Upper lobe of left lung (tissue), 6 donors: Measurements from ENCODE around the gene DNAH17. TPM values are rescaled to one million over a fixed set of nuclear protein-coding genes. Genes with fewer than 3 reads are reported as not detected.

Source experiments
- ATAC-seq, 2 donors: fragments of 200-7000 bp; cut with Tn5 transposase; one replicate each; pipeline ENCODE4 v1.9.1; 2022; ENCODE audit warnings: mild to moderate bottlenecking in 2 of 2, moderate library complexity in 2 of 2; ENCODE audit not compliant: low FRiP score in 2 of 2
- DNase-seq, 2 donors: peaks; one replicate each; pipeline ENCODE4 v3.0.0-alpha.2; 2019 to 2020
- H3K27ac ChIP-seq, 4 donors: fragments of 200-600 bp; sonication (generic); one replicate each; pipeline ENCODE4 v1.5.1; 2016 to 2019
- H3K27me3 ChIP-seq, 4 donors: fragments of 200-600 bp; sonication (generic); one replicate each; pipeline ENCODE4 v1.5.1; 2017 to 2019
- H3K36me3 ChIP-seq, 4 donors: fragments of 200-600 bp; sonication (generic); one replicate each; pipeline ENCODE4 v1.5.1; 2016 to 2019
- H3K4me1 ChIP-seq, 4 donors: fragments of 200-600 bp; sonication (generic); one replicate each; pipeline ENCODE4 v1.5.1; 2018 to 2019
- H3K4me3 ChIP-seq, 4 donors: fragments of 200-600 bp; sonication (generic); one replicate each; pipeline ENCODE4 v1.5.1; 2017 to 2019; ENCODE audit warnings: mild to moderate bottlenecking in 2 of 4, moderate library complexity in 1 of 4
- H3K9me3 ChIP-seq, 4 donors: fragments of 200-600 bp; sonication (generic); one replicate each; pipeline ENCODE4 v1.5.1; 2018 to 2019
- CTCF ChIP-seq, 6 experiments: fragments of 450-650 bp in 4 of 6; fragments of 200-600 bp in 2 of 6; sonication (generic) in 2 of 6; IDR thresholded peaks; one replicate each; pipeline ENCODE4 v1.5.1; 2016 to 2019; ENCODE audit warnings: antibody characterized with exemption in 6 of 6
- EP300 ChIP-seq, 4 donors: sonication (generic); formaldehyde crosslinking; IDR thresholded peaks; one replicate each; pipeline ENCODE4 v1.5.1; 2017; ENCODE audit warnings: antibody characterized with exemption in 4 of 4, control low read depth in 2 of 4
- POLR2A ChIP-seq, 4 donors: fragments of 450-650 bp; IDR thresholded peaks; one replicate each; pipeline ENCODE4 v1.5.1; 2016 to 2017; ENCODE audit warnings: antibody characterized with exemption in 4 of 4, mild to moderate bottlenecking in 2 of 4
- POLR2AphosphoS5 ChIP-seq, 2 donors: sonication (generic); formaldehyde crosslinking; IDR thresholded peaks; one replicate each; pipeline ENCODE4 v1.5.1; 2017; ENCODE audit warnings: antibody characterized with exemption in 2 of 2
- WGBS, 2 donors: methylation state at CpG; one replicate each; pipeline ENCODE4 v1.1.5; 2017 to 2018; 5-methylcytosine and 5-hydroxymethylcytosine counted together
- total RNA-seq, 6 donors: library from RNA; depleted of rRNA in 4 of 6; stranded (reverse); fragments of >200 nt in 4 of 6; gene quantifications; one replicate each; pipeline versions ENCODE4 v1.1.0 to v1.2.1, GENCODE V29; 2016 to 2021
- donor health status: DM: no; HTN: no; CAD: no; lungs with moderate emphysema.
- donor health status: DM: no; HTN: yes; CAD: no; lungs with severe emphysema.

Gene DNAH17
- total RNA-seq, 6 donors from 2014 or later: 2.0 to 21.0 (median 3.7) TPM

DNA sequence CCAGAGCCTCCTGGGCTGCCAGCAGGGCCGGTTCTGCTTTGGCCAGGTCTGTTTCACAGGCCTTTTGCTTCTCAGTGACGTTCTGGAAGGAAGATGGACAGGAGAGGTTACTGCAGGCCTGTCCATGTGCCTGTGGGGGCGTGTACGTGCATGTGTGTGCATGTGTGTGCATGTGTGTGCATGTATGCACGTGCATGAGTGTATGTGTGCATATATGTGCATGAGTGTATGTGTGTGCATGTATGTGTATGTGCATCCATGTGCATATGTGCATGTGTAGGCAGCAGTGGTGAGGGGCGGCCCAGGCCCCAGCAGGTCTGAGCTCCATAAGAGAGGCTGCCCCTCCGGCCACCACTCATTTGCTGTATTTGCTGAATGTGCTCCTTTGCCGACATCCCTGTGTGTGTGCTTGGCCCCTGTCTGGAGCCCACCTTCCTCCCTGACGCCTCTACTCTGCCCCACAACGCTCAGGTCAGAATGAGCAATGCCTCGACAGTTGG, 117.0 kb downstream of the DNAH17 start:
- Histone ChIP-seq H3K9me3 (no peaks in the 10 kb centered on the region), H3K27me3 (no peaks in the 10 kb centered on the region), H3K27ac (no peak overlapping the region), H3K36me3 (no peaks in the 10 kb centered on the region), H3K4me3 (no peak overlapping the region), H3K4me1 (no peaks in the 10 kb centered on the region)
- ATAC-seq (no peak), DNase-seq (no peak)
- 81 to 87% methylated on average over 11 of the region's 11 CpGs for WGBS, 2 donors
- TF ChIP-seq POLR2AphosphoS5 (IDR thresholded peaks at IDR 0.05) (no peak), CTCF (IDR thresholded peaks at IDR 0.05) (no peak), POLR2A (IDR thresholded peaks at IDR 0.05) (no peak), EP300 (IDR thresholded peaks at IDR 0.05) (no peak)

DNA sequence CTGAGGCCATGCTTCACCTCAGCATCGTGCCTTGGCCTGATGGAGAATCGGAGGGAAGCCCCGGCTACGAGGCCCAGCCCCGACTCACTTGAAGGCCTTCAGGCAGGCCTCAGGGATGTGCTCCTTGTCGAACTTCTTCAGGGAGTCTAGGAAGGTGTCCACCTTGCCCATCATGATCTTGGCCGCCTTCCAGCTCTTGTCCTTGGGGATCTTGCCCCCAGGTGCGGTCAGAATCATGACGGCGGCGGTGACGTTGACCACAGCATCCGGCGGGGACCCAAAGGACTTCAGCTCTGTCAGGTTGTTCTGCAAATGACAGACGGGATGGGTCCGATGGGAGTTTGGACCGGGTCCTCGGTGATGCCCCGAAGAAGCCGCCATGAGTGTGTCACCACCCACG, 117.5 kb downstream of the DNAH17 start:
- H3K4me3 ChIP-seq: no peak overlapping the region
- 92 to 100% methylated on average over 1 to 21 of the region's 21 CpGs for WGBS, 2 donors
- TF ChIP-seq CTCF (IDR thresholded peaks at IDR 0.05): no peak
- no peak for TF ChIP-seq POLR2AphosphoS5 (IDR thresholded peaks at IDR 0.05)
- TF ChIP-seq EP300 (IDR thresholded peaks at IDR 0.05): no peak
- no peak for TF ChIP-seq POLR2A (IDR thresholded peaks at IDR 0.05)
- no peaks in the 10 kb centered on the region for H3K36me3 ChIP-seq
- ATAC-seq (no peak), DNase-seq (no peak)
- H3K9me3 ChIP-seq: no peaks in the 10 kb centered on the region
- no peaks in the 10 kb centered on the region for H3K4me1 ChIP-seq
- no peaks in the 10 kb centered on the region for H3K27me3 ChIP-seq
- H3K27ac ChIP-seq: no peak overlapping the region

GRCh38 chr17:78458736-78459335, 118.4 kb downstream of the DNAH17 start:
- TF ChIP-seq POLR2A (IDR thresholded peaks at IDR 0.05) (no peak), EP300 (IDR thresholded peaks at IDR 0.05) (no peak), POLR2AphosphoS5 (IDR thresholded peaks at IDR 0.05) (no peak), CTCF (IDR thresholded peaks at IDR 0.05) (no peak)
- no peaks in the 10 kb centered on the region for H3K36me3 ChIP-seq
- no peaks in the 10 kb centered on the region for H3K4me1 ChIP-seq
- H3K27me3 ChIP-seq: no peaks in the 10 kb centered on the region
- H3K27ac ChIP-seq: no peak overlapping the region
- H3K9me3 ChIP-seq: no peaks in the 10 kb centered on the region
- WGBS, 2 donors: 90 to 96% methylated on average over 28 to 35 of the region's 37 CpGs
- no peak for DNase-seq
- no peak overlapping the region for H3K4me3 ChIP-seq
- ATAC-seq: no peak

DNA sequence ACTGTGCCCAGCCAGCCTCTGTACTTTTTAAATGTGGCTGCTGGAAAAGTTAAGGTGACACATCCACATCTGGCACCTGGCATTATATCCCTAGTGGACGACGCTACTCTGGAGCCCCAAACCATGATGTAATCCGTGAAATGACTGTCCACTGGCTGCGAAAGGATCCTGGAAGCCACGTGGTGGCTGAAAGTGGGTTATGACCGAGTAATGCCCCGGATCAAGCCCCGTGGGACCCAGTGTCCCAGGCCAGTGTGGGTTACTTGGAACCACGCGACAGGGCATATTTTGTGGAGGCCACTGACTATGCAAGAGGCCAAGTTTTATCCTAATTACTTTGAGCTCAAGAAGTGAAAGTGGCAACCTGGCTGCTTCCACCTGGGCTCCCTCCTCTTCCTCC, 119.1 kb downstream of the DNAH17 start:
- ATAC-seq (no peak), DNase-seq (no peak)
- 87 to 92% methylated on average over 10 of the region's 10 CpGs for WGBS, 2 donors
- H3K9me3 ChIP-seq: no peaks in the 10 kb centered on the region
- H3K36me3 ChIP-seq: no peaks in the 10 kb centered on the region
- no peaks in the 10 kb centered on the region for H3K27me3 ChIP-seq
- no peaks in the 10 kb centered on the region for H3K4me1 ChIP-seq
- H3K4me3 ChIP-seq: no peak overlapping the region
- H3K27ac ChIP-seq: no peak overlapping the region
- no peak for TF ChIP-seq POLR2A (IDR thresholded peaks at IDR 0.05)

GRCh38 chr17:78454346-78454745, 122.8 kb downstream of the DNAH17 start:
- TF ChIP-seq EP300 (IDR thresholded peaks at IDR 0.05) (no peak), POLR2A (IDR thresholded peaks at IDR 0.05) (no peak), CTCF (IDR thresholded peaks at IDR 0.05) (no peak), POLR2AphosphoS5 (IDR thresholded peaks at IDR 0.05) (no peak)
- Histone ChIP-seq H3K4me1 (no peaks in the 10 kb centered on the region), H3K27me3 (no peaks in the 10 kb centered on the region), H3K9me3 (no peaks in the 10 kb centered on the region), H3K4me3 (no peak overlapping the region), H3K27ac (no peak overlapping the region), H3K36me3 (no peaks in the 10 kb centered on the region)
- DNase-seq (no peak), ATAC-seq (no peak)
- 95 to 97% methylated on average over 16 to 20 of the region's 20 CpGs for WGBS, 2 donors
